Stimulated activated CD4-positive, alpha-beta T cell treated with anti-CD3 and anti-CD28 coated beads, Interleukin-1b, Interleukin-23, amount 100 ng/mL, for 4 hours (primary cell): Measurements from ENCODE around the gene ZBTB24.
"Not testable (repeated sequence)": the region's sequence is repeated elsewhere in the genome, so short reads cannot be mapped to it uniquely, and the experiment has no call there.

Experiments
- DNase-seq, 2 donors: peaks; one replicate each; pipeline ENCODE4 v3.0.0-alpha.2; 2020; ENCODE audit warnings: low read depth in 2 of 2

Gene ZBTB24

GRCh38 chr6:109471105-109471810 is 11.8 kb downstream of the ZBTB24 start:
- no peak for DNase-seq

GRCh38 chr6:109469591-109470189 is 13.3 kb downstream of the ZBTB24 start:
- no peak for DNase-seq

- no peak for DNase-seq
Measured at GRCh38 chr6:109467696-109468095, 15.3 kb downstream of the ZBTB24 start.

GRCh38 chr6:109466212-109466923 is 16.7 kb downstream of the ZBTB24 start:
- DNase-seq = no peak

- no peak for DNase-seq
Measured at GRCh38 chr6:109465772-109466171, 17.2 kb downstream of the ZBTB24 start.

- DNase-seq = no peak
Measured at GRCh38 chr6:109461733-109462526, 21.1 kb downstream of the ZBTB24 start.

GRCh38 chr6:109461205-109461604 is 21.8 kb downstream of the ZBTB24 start:
- DNase-seq = not testable (repeated sequence)

- no peak for DNase-seq
Measured at GRCh38 chr6:109460161-109460829, 22.7 kb downstream of the ZBTB24 start.

GRCh38 chr6:109458774-109459531 is 24.1 kb downstream of the ZBTB24 start:
- peak in 1 of 2 donors; percentile 29 for DNase-seq

GRCh38 chr6:109457562-109457996 is 25.4 kb downstream of the ZBTB24 start:
- no peak for DNase-seq

- DNase-seq = no peak
Measured at GRCh38 chr6:109456710-109457561, 26.1 kb downstream of the ZBTB24 start.

GRCh38 chr6:109456111-109456583 is 26.9 kb downstream of the ZBTB24 start:
- DNase-seq = no peak

GRCh38 chr6:109455437-109456110 is 27.4 kb downstream of the ZBTB24 start, which contains the start of gene MICAL1:
Gene MICAL1 (minus strand): TSS chr6:109455772. CDS start chr6:109454196, 1,576 bp downstream.
- DNase-seq = peak; percentile 33 to 41

GRCh38 chr6:109454496-109455436 is 28.3 kb downstream of the ZBTB24 start:
- DNase-seq = peak; percentile 37 to 45

- no peak for DNase-seq
Measured at GRCh38 chr6:109453594-109454495, 29.2 kb downstream of the ZBTB24 start.

GRCh38 chr6:109453156-109453555 is 29.9 kb downstream of the ZBTB24 start:
- DNase-seq = no peak

GRCh38 chr6:109452181-109452580 is 30.8 kb downstream of the ZBTB24 start:
- no peak for DNase-seq
